ENCODE measurements around the gene ITPR1. TPM values are rescaled to one million over a fixed set of nuclear protein-coding genes. Genes with fewer than 3 reads are reported as not detected.
A peak's percentile ranks its signal among the peaks of the same experiment; 100 is the strongest.

ITPR1 gene
- total RNA-seq, 2 donors from 2014 or later, result 254 to 283 TPM

- no peak for DNase-seq (ENCODE audit: low spot score)
These were observed 87.4 kb downstream of the ITPR1 start for GRCh38 chr3:4580346-4581123.

GRCh38 chr3:4581124-4581424 lies 87.9 kb downstream of the ITPR1 start:
- H3K27me3 ChIP-seq (replicated peaks; ENCODE audit: insufficient read depth), result no peaks in the 10 kb centered on the region
- peaks cover 32 to 59% of the 10 kb centered on the region in 2 donors for H3K4me1 ChIP-seq (ENCODE audit: control insufficient read depth in 1 of 2, low read depth in 2 of 2)
- ATAC-seq (ENCODE audit: insufficient number of reproducible peaks, low FRiP score, low read depth), result peak; percentile 16
- peak overlapping the region; percentile 86 to 91 for H3K27ac ChIP-seq
- no peak for DNase-seq (ENCODE audit: low spot score)
- H3K36me3 ChIP-seq, result no peaks in the 10 kb centered on the region
- TF ChIP-seq CTCF (IDR thresholded peaks at IDR 0.05), result no peak
- H3K9me3 ChIP-seq, result no peaks in the 10 kb centered on the region
- H3K4me3 ChIP-seq, result no peak overlapping the region

More at GRCh38 chr3:4580346-4581123, 87.4 kb downstream of the ITPR1 start:
- H3K27me3 ChIP-seq (replicated peaks; ENCODE audit: insufficient read depth), result no peaks in the 10 kb centered on the region
- no peak for TF ChIP-seq CTCF (IDR thresholded peaks at IDR 0.05)
- H3K27ac ChIP-seq, result peak overlapping the region; percentile 86 to 91
- no peaks in the 10 kb centered on the region for H3K9me3 ChIP-seq
- H3K36me3 ChIP-seq, result no peaks in the 10 kb centered on the region
- no peak overlapping the region for H3K4me3 ChIP-seq
- no peak for ATAC-seq (ENCODE audit: insufficient number of reproducible peaks, low FRiP score, low read depth)
- H3K4me1 ChIP-seq (ENCODE audit: control insufficient read depth in 1 of 2, low read depth in 2 of 2), result peaks cover 38 to 63% of the 10 kb centered on the region in 2 donors

GRCh38 chr3:4581498-4581897 lies 88.3 kb downstream of the ITPR1 start:
- ATAC-seq (ENCODE audit: insufficient number of reproducible peaks, low FRiP score, low read depth) (peak; percentile 56), DNase-seq (ENCODE audit: low spot score) (no peak)
- peak overlapping the region; percentile 72 for H3K4me3 ChIP-seq
- no peaks in the 10 kb centered on the region for H3K27me3 ChIP-seq (replicated peaks; ENCODE audit: insufficient read depth)
- H3K4me1 ChIP-seq (ENCODE audit: control insufficient read depth in 1 of 2, low read depth in 2 of 2), result peaks cover 31 to 56% of the 10 kb centered on the region in 2 donors
- TF ChIP-seq CTCF (IDR thresholded peaks at IDR 0.05), result no peak
- H3K27ac ChIP-seq, result peak overlapping the region; percentile 86 to 91
- no peaks in the 10 kb centered on the region for H3K9me3 ChIP-seq
- no peaks in the 10 kb centered on the region for H3K36me3 ChIP-seq

GRCh38 chr3:4581920-4582611 lies 88.9 kb downstream of the ITPR1 start:
- peak overlapping the region; percentile 86 to 91 for H3K27ac ChIP-seq
- no peak for TF ChIP-seq CTCF (IDR thresholded peaks at IDR 0.05)
- no peaks in the 10 kb centered on the region for H3K36me3 ChIP-seq
- ATAC-seq (ENCODE audit: insufficient number of reproducible peaks, low FRiP score, low read depth) (no peak), DNase-seq (ENCODE audit: low spot score) (no peak)
- H3K27me3 ChIP-seq (replicated peaks; ENCODE audit: insufficient read depth), result no peaks in the 10 kb centered on the region
- H3K4me1 ChIP-seq (ENCODE audit: control insufficient read depth in 1 of 2, low read depth in 2 of 2), result peaks cover 31 to 59% of the 10 kb centered on the region in 2 donors
- peak overlapping the region; percentile 72 for H3K4me3 ChIP-seq
- H3K9me3 ChIP-seq, result no peaks in the 10 kb centered on the region

GRCh38 chr3:4582624-4583023 lies 89.5 kb downstream of the ITPR1 start:
- no peak for TF ChIP-seq CTCF (IDR thresholded peaks at IDR 0.05)
- no peak for DNase-seq (ENCODE audit: low spot score)
- Histone ChIP-seq H3K36me3 (no peaks in the 10 kb centered on the region), H3K4me1 (ENCODE audit: control insufficient read depth in 1 of 2, low read depth in 2 of 2) (peaks cover 31 to 65% of the 10 kb centered on the region in 2 donors), H3K27ac (peak overlapping the region; percentile 86 to 91), H3K27me3 (replicated peaks; ENCODE audit: insufficient read depth) (no peaks in the 10 kb centered on the region), H3K4me3 (peak overlapping the region; percentile 72), H3K9me3 (no peaks in the 10 kb centered on the region)
- no peak for ATAC-seq (ENCODE audit: insufficient number of reproducible peaks, low FRiP score, low read depth)

All from thoracic aorta (tissue), 2 donors.